ENCODE results near the gene CDHR1. TPM values are rescaled to one million over a fixed set of nuclear protein-coding genes. Genes with fewer than 3 reads are reported as not detected.
A peak's percentile ranks its signal among the peaks of the same experiment; 100 is the strongest.
"Not testable (repeated sequence)": the region's sequence is repeated elsewhere in the genome, so short reads cannot be mapped to it uniquely, and the experiment has no call there.

Gene CDHR1
- 4.3 TPM for polyA plus RNA-seq (2013, experiment 1 of 2)
- 4.2 TPM for polyA plus RNA-seq (2013, experiment 2 of 2)

DNA sequence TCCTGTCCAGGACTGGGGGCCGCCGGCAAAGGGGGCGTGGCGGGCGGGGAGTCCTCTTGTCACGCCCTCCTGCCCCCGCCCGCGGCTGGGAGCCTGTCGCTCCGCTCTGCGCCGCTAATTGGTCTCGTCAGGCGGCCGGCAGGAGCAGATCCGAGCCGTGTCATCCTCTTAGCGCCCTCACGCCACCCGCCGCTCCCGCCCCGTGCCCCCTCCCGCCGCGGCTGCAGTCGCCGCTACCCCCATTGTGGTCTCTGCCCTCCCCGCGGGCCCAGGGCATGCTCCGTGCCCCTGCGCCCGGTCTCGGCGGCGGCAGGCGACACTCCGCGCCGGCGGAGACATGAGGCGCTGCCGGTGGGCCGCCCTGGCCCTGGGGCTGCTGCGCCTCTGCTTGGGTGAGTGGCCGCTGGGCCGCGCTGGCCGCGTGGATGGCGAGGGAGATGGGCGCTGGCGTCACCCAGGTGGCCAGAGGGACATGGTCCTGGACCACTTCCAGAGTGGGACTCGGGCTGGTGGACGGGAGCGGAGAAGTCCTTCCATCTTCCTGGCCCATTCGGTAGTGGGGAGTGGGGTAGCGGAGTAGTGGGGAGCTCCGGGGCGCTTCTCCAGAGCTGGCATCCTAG is at the start of gene CDHR1:
Gene CDHR1, plus strand, starts transcription at position 114 of the 620 bp plus-strand sequence. Its CDS starts 224 bp downstream, at position 338.
- H3K4me3 ChIP-seq (ENCODE audit: low read length) = peak within 1 kb of the TSS; percentile 70
- H3K36me3 ChIP-seq (ENCODE audit: insufficient read depth, low read length) = no peaks in the 10 kb centered on the region
- no peak within 1 kb of the TSS for H3K27ac ChIP-seq (ENCODE audit: low read depth, low read length)
- H3K4me1 ChIP-seq (ENCODE audit: insufficient read depth, low read length) = 0 out of 2 replicates have a peak, but pooled peaks cover 4% of the 10 kb centered on the region
- peaks cover 63% of the 10 kb centered on the region for H3K27me3 ChIP-seq (ENCODE audit: insufficient read depth, low read length)
- WGBS = 2% methylated on average over 61 of the region's 61 CpGs
- H3K9me3 ChIP-seq (ENCODE audit: insufficient read depth, low read depth, low read length) = no peaks in the 10 kb centered on the region
- peak within 1 kb of the TSS; percentile 45; the same call in 1 of the 2 replicates for H3K9ac ChIP-seq (ENCODE audit: low read depth, low read length)

DNA sequence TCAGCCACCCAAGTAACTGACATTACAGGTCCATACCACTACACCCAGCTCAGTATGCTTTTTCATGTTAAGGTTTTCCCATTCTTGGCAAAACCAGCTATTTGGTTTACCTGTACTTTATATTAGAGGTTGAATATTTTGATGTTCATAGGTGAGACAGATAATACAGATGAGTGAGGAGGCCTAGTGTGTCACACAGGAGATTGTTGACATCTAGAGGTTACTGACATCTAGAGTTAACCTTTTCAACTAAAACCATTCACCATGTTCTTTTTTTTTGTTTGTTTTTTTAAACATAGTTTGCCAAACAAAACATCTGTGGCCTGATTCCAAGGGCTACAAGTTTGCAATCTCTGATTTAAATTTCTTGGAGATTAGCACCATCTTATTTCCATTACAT is 47.0 kb upstream of the CDHR1 start:
- Histone ChIP-seq H3K27me3 (ENCODE audit: insufficient read depth, low read length) (no peaks in the 10 kb centered on the region), H3K9me3 (ENCODE audit: insufficient read depth, low read depth, low read length) (no peaks in the 10 kb centered on the region), H3K9ac (ENCODE audit: low read depth, low read length) (no peak overlapping the region), H3K36me3 (ENCODE audit: insufficient read depth, low read length) (peaks cover 95% of the 10 kb centered on the region), H3K4me3 (ENCODE audit: low read length) (no peak overlapping the region), H3K4me1 (ENCODE audit: insufficient read depth, low read length) (no peaks in the 10 kb centered on the region), H3K27ac (ENCODE audit: low read depth, low read length) (no peak overlapping the region)

DNA sequence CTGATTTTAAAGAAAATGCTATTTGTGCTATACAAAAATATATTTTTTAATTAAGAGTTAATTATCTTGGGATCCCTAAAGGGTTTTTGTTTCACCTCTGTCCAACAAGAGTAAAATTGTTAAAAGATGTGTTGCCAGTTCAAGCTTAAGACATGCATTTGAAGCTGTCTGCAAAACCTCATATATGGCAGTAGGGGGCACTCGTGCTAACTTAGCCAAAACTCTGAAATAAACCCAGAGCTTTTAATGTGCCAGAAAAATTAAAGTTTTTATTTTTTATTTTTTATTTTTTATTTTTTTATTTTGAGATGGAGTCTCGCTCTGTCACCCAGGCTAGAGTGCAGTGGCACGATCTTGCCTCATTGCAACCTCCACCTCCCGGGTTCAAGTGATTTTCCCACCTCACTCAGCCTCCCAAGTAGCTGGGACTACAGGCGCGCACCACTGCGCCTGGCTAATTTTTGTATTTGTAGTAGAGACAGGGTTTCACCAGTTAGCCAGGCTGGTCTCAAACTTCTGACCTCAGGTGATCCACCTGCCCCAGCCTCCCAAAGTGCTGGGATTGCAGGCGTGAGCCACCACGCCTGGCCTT is 46.2 kb upstream of the CDHR1 start:
- 73% methylated on average over 8 of the region's 9 CpGs for WGBS
- not testable (repeated sequence) for H3K4me1 ChIP-seq (ENCODE audit: insufficient read depth, low read length); H3K9me3 ChIP-seq (ENCODE audit: insufficient read depth, low read depth, low read length); H3K9ac ChIP-seq (ENCODE audit: low read depth, low read length); H3K27me3 ChIP-seq (ENCODE audit: insufficient read depth, low read length); H3K27ac ChIP-seq (ENCODE audit: low read depth, low read length); H3K4me3 ChIP-seq (ENCODE audit: low read length)
- peaks cover 95% of the 10 kb centered on the region for H3K36me3 ChIP-seq (ENCODE audit: insufficient read depth, low read length)

DNA sequence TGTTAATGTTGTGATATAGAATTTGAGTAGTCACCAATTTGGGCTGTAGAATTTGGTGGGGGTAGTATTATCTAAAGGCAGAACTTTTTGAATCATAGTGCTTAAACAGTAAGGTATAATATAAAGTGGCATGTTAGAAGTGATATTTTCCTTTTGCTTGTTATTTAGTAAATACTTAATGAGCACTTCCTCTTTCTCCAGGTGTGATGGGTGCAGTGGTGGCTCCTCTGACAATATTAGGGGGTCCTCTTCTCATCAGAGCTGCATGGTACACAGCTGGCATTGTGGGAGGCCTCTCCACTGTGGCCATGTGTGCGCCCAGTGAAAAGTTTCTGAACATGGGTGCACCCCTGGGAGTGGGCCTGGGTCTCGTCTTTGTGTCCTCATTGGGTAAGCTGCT is 44.5 kb upstream of the CDHR1 start:
- peaks cover 91% of the 10 kb centered on the region for H3K36me3 ChIP-seq (ENCODE audit: insufficient read depth, low read length)
- WGBS = 99% methylated on average over 2 of the region's 2 CpGs
- no peak overlapping the region for H3K4me3 ChIP-seq (ENCODE audit: low read length)

DNA sequence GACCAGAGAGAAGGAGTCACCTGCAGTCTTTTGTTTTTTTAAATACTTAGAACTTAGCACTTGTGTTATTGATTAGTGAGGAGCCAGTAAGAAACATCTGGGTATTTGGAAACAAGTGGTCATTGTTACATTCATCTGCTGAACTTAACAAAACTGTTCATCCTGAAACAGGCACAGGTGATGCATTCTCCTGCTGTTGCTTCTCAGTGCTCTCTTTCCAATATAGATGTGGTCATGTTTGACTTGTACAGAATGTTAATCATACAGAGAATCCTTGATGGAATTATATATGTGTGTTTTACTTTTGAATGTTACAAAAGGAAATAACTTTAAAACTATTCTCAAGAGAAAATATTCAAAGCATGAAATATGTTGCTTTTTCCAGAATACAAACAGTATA is 41.6 kb upstream of the CDHR1 start:
- H3K27ac ChIP-seq (ENCODE audit: low read depth, low read length) = no peak overlapping the region
- H3K4me1 ChIP-seq (ENCODE audit: insufficient read depth, low read length) = no peaks in the 10 kb centered on the region; the same call in 1 of the 2 replicates
- no peak overlapping the region for H3K4me3 ChIP-seq (ENCODE audit: low read length)
- no peaks in the 10 kb centered on the region for H3K9me3 ChIP-seq (ENCODE audit: insufficient read depth, low read depth, low read length)
- H3K27me3 ChIP-seq (ENCODE audit: insufficient read depth, low read length) = no peaks in the 10 kb centered on the region
- no peak overlapping the region for H3K9ac ChIP-seq (ENCODE audit: low read depth, low read length)
- H3K36me3 ChIP-seq (ENCODE audit: insufficient read depth, low read length) = peaks cover 66% of the 10 kb centered on the region

More for the DNA sequence above, 44.5 kb upstream of the CDHR1 start:
- H3K9ac ChIP-seq (ENCODE audit: low read depth, low read length) = no peak overlapping the region
- no peaks in the 10 kb centered on the region for H3K9me3 ChIP-seq (ENCODE audit: insufficient read depth, low read depth, low read length)
- no peak overlapping the region for H3K27ac ChIP-seq (ENCODE audit: low read depth, low read length)
- H3K27me3 ChIP-seq (ENCODE audit: insufficient read depth, low read length) = no peaks in the 10 kb centered on the region
- no peaks in the 10 kb centered on the region for H3K4me1 ChIP-seq (ENCODE audit: insufficient read depth, low read length)

DNA sequence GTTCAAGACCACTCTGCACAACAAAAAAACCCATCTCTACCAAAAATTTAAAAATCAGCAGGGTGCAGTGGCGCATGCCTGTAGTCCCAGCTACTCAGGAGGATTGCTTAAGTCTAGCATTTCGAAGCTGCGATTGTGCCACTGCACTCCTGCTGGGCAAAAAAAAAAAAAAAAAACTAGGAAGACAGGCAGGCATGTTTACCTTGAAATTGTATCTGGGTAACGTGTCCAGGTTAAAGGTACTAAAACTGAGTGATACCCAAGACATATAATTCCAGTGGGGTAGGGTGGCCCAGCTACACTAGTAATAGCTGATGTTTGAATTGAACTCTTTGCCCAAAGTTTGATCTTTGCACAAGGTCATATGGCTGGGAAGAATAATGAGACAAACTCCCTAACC is 38.8 kb upstream of the CDHR1 start:
- H3K4me3 ChIP-seq (ENCODE audit: low read length) = no peak overlapping the region
- H3K4me1 ChIP-seq (ENCODE audit: insufficient read depth, low read length) = peaks cover 15% of the 10 kb centered on the region
- H3K27ac ChIP-seq (ENCODE audit: low read depth, low read length) = no peak overlapping the region
- no peaks in the 10 kb centered on the region for H3K27me3 ChIP-seq (ENCODE audit: insufficient read depth, low read length)
- 89% methylated on average over 4 of the region's 4 CpGs for WGBS
- no peak overlapping the region for H3K9ac ChIP-seq (ENCODE audit: low read depth, low read length)
- peaks cover 43% of the 10 kb centered on the region for H3K36me3 ChIP-seq (ENCODE audit: insufficient read depth, low read length)
- no peaks in the 10 kb centered on the region for H3K9me3 ChIP-seq (ENCODE audit: insufficient read depth, low read depth, low read length)

DNA sequence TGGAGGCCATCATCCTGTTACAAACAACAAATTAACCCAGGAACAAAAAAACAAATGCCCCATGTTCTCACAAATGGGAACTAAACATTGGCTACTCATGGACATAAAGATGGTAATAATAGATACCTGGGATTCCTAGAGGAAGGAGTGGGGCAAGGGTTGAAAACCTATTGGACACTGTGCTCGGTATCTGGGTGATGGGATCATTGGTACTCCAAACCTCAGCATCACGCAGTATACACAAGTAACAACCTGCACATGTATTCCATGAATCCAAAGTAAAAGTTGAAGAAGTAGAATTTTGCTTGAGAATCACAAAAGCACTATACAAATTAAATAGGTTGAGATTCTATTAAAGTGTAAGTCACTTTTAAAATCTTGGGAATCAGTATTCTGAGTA is 38.3 kb upstream of the CDHR1 start:
- Histone ChIP-seq H3K4me3 (ENCODE audit: low read length) (no peak overlapping the region), H3K9me3 (ENCODE audit: insufficient read depth, low read depth, low read length) (no peaks in the 10 kb centered on the region), H3K4me1 (ENCODE audit: insufficient read depth, low read length) (peaks cover 20% of the 10 kb centered on the region), H3K27me3 (ENCODE audit: insufficient read depth, low read length) (no peaks in the 10 kb centered on the region), H3K36me3 (ENCODE audit: insufficient read depth, low read length) (peaks cover 39% of the 10 kb centered on the region), H3K9ac (ENCODE audit: low read depth, low read length) (no peak overlapping the region), H3K27ac (ENCODE audit: low read depth, low read length) (no peak overlapping the region)
- 100% methylated on average over 1 of the region's 2 CpGs for WGBS

DNA sequence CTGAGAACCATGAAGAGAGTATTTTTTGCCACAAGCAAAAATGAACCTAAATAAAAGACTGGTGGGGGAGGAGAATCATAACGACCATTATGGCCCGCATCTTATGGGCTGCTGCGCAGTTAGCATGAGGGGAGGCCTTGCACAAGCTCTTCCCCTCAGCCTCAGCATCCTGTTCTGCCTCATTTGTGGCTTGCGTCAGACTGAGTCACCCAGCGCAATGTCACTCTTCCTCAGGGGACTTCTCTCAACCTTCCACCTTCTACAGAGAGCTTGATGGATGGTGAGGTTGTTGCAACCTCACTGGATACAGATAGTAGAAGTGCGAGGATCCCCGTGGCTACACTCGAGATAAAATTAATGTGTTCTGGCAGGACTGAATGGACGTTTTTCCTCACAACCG is 37.6 kb upstream of the CDHR1 start:
- no peaks in the 10 kb centered on the region for H3K9me3 ChIP-seq (ENCODE audit: insufficient read depth, low read depth, low read length)
- peaks cover 31% of the 10 kb centered on the region for H3K36me3 ChIP-seq (ENCODE audit: insufficient read depth, low read length)
- H3K27ac ChIP-seq (ENCODE audit: low read depth, low read length) = no peak overlapping the region
- peaks cover 24% of the 10 kb centered on the region for H3K4me1 ChIP-seq (ENCODE audit: insufficient read depth, low read length)
- H3K9ac ChIP-seq (ENCODE audit: low read depth, low read length) = no peak overlapping the region
- no peaks in the 10 kb centered on the region for H3K27me3 ChIP-seq (ENCODE audit: insufficient read depth, low read length)
- H3K4me3 ChIP-seq (ENCODE audit: low read length) = no peak overlapping the region
- WGBS = 92% methylated on average over 10 of the region's 10 CpGs

DNA sequence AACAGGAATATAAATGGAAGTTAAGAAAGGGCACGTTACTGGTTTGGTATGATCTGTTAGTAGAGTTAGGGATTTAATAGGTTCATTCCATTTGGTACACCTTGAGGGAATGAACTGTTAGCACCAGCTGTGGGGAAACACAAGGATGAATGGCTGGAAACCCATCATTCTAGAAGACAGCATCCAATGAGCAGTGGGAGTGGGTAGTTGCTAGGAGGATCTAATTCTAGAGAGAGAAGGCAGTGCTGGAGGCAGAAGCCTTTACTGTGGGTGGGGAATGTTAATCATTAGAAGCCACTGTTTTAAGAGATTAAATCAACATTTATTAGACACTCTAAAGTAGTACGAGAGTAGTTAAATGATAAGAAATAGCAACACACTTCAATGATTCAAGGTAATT is 36.3 kb upstream of the CDHR1 start:
- Histone ChIP-seq H3K9me3 (ENCODE audit: insufficient read depth, low read depth, low read length) (no peaks in the 10 kb centered on the region), H3K4me3 (ENCODE audit: low read length) (no peak overlapping the region), H3K27ac (ENCODE audit: low read depth, low read length) (no peak overlapping the region), H3K4me1 (ENCODE audit: insufficient read depth, low read length) (peaks cover 29% of the 10 kb centered on the region), H3K27me3 (ENCODE audit: insufficient read depth, low read length) (no peaks in the 10 kb centered on the region), H3K36me3 (ENCODE audit: insufficient read depth, low read length) (peaks cover 18% of the 10 kb centered on the region), H3K9ac (ENCODE audit: low read depth, low read length) (no peak overlapping the region)
- 93% methylated on average over 1 of the region's 2 CpGs for WGBS

DNA sequence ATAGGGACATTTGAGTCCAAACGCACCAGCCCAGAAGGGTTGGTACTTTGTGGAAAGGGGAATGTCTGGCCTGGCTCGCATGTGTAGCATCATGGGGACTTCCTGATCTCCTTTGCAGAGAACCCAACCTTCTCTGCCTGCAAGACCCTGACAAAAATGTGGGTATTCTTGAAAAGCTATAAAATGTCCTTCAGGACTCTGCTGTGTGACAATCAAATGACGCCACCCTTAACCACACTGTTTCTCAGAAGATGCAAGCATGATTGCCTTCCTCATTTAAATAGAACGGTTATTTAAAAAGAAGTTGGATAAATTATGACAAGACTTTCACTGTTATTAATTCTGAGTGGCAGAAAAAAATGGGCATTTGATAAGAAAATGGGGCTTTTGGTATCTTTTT is 35.8 kb upstream of the CDHR1 start:
- Histone ChIP-seq H3K36me3 (ENCODE audit: insufficient read depth, low read length) (peaks cover 13% of the 10 kb centered on the region), H3K9ac (ENCODE audit: low read depth, low read length) (no peak overlapping the region), H3K4me1 (ENCODE audit: insufficient read depth, low read length) (peaks cover 33% of the 10 kb centered on the region), H3K27me3 (ENCODE audit: insufficient read depth, low read length) (no peaks in the 10 kb centered on the region), H3K4me3 (ENCODE audit: low read length) (no peak overlapping the region), H3K9me3 (ENCODE audit: insufficient read depth, low read depth, low read length) (no peaks in the 10 kb centered on the region), H3K27ac (ENCODE audit: low read depth, low read length) (no peak overlapping the region)
- WGBS = 95% methylated on average over 4 of the region's 4 CpGs

DNA sequence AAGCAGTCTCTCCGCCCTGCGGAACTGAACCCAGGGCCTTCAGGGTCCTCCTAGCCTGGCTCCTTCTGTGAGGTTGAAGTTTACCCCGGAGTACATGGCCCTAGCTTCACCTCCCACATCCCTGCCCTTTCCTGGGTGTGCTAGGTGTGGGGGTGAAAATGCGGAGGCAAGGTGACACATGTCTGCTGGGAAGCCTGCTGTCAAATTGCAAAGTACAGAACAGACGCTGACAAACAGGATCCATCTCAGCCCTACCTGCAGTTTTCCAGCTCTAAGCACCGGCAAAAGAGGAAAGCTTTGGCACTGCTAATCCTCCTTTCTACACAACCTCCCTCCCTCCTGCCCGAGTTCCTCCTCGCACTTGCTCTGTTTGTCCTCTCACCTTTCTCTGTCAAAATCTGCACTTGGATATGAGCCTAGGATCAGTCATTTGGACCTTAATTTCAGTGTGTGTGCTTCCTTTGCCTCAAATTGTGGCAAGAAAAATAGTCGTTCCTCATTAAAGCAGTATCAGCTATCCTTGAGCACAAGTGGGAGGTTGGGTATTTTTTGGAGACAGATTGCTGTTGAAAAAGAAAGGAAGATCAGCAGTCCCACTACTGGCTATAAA is 35.2 kb upstream of the CDHR1 start:
- WGBS = 65% methylated on average over 8 of the region's 9 CpGs

More for the DNA sequence above, 35.2 kb upstream of the CDHR1 start:
- Histone ChIP-seq H3K9me3 (ENCODE audit: insufficient read depth, low read depth, low read length) (no peaks in the 10 kb centered on the region), H3K27me3 (ENCODE audit: insufficient read depth, low read length) (no peaks in the 10 kb centered on the region), H3K36me3 (ENCODE audit: insufficient read depth, low read length) (peaks cover 7% of the 10 kb centered on the region), H3K4me1 (ENCODE audit: insufficient read depth, low read length) (peaks cover 38% of the 10 kb centered on the region), H3K9ac (ENCODE audit: low read depth, low read length) (no peak overlapping the region), H3K4me3 (ENCODE audit: low read length) (no peak overlapping the region), H3K27ac (ENCODE audit: low read depth, low read length) (no peak overlapping the region)

All from HUES64 (cell line).